HG03565 (cell line): Measurements from ENCODE around the gene COL6A2.

Experiments used
- ATAC-seq: cut with Tn5 transposase; IDR thresholded peaks from one replicate; pipeline ENCODE4 v1.9.1; 2021; ENCODE audit warnings: mild to moderate bottlenecking, moderate library complexity; ENCODE audit not compliant: unreplicated experiment

Gene COL6A2

GRCh38 chr21:46112725-46113215 lies 14.9 kb downstream of the COL6A2 start:
- no peak for ATAC-seq

GRCh38 chr21:46113497-46114176 lies 15.7 kb downstream of the COL6A2 start:
- no peak for ATAC-seq

GRCh38 chr21:46114963-46115362 lies 17.1 kb downstream of the COL6A2 start:
- ATAC-seq, result no peak

GRCh38 chr21:46115441-46116188 lies 17.7 kb downstream of the COL6A2 start:
- ATAC-seq, result no peak

- no peak for ATAC-seq
Measured at GRCh38 chr21:46116189-46116775, 18.4 kb downstream of the COL6A2 start.

GRCh38 chr21:46116776-46117585 lies 19.1 kb downstream of the COL6A2 start:
- no peak for ATAC-seq

GRCh38 chr21:46117586-46118315 lies 19.8 kb downstream of the COL6A2 start:
- ATAC-seq, result no peak

- no peak for ATAC-seq
Measured at GRCh38 chr21:46118316-46119143, 20.6 kb downstream of the COL6A2 start.

- ATAC-seq, result no peak
Measured at GRCh38 chr21:46119144-46119636, 21.3 kb downstream of the COL6A2 start.

GRCh38 chr21:46119637-46120271 lies 21.8 kb downstream of the COL6A2 start:
- ATAC-seq, result no peak

- no peak for ATAC-seq
Measured at GRCh38 chr21:46120301-46121285, 22.7 kb downstream of the COL6A2 start.

GRCh38 chr21:46121286-46122221 lies 23.6 kb downstream of the COL6A2 start:
- ATAC-seq, result no peak

- ATAC-seq, result no peak
Measured at GRCh38 chr21:46122237-46122671, 24.3 kb downstream of the COL6A2 start.

GRCh38 chr21:46122758-46123683 lies 25.1 kb downstream of the COL6A2 start:
- ATAC-seq, result no peak
